GM12875 (cell line): ENCODE results near the gene SPATA6.
"Not testable (repeated sequence)": the region's sequence is repeated elsewhere in the genome, so short reads cannot be mapped to it uniquely, and the experiment has no call there.

ENCODE experiments used
- H3K4me3 ChIP-seq: one replicate; pipeline ENCODE4 v1.5.1; 2011; ENCODE audit warnings: low read depth, low read length, control low read depth
- TF ChIP-seq, protein P1 (sequence below): IDR thresholded peaks from 2 replicates; pipeline ENCODE4 v1.5.1; 2011; ENCODE audit warnings: low read depth, mild to moderate bottlenecking, control low read depth, inconsistent platforms, low read length, moderate library complexity, borderline replicate concordance; ENCODE audit not compliant: insufficient read depth

The SPATA6 gene

DNA sequence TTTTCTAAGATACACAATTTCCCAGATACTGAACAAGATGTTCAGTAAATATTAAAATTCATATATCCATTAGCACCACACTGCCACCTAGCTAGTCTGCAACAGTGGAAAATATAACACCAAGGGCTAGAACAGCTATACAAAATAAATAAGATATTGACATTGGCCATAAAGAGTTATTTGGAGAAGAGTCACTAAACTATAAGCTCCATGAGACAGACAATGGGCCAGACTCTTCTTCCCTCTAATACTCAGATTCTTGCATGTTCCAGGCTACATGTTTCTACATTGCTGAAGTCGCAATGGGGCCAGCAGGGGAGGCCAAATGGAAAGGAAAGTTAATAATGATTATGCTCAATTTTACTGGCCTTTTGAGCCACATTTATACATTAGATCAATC, 21.5 kb downstream of the SPATA6 start:
- TF ChIP-seq, protein P1, sequence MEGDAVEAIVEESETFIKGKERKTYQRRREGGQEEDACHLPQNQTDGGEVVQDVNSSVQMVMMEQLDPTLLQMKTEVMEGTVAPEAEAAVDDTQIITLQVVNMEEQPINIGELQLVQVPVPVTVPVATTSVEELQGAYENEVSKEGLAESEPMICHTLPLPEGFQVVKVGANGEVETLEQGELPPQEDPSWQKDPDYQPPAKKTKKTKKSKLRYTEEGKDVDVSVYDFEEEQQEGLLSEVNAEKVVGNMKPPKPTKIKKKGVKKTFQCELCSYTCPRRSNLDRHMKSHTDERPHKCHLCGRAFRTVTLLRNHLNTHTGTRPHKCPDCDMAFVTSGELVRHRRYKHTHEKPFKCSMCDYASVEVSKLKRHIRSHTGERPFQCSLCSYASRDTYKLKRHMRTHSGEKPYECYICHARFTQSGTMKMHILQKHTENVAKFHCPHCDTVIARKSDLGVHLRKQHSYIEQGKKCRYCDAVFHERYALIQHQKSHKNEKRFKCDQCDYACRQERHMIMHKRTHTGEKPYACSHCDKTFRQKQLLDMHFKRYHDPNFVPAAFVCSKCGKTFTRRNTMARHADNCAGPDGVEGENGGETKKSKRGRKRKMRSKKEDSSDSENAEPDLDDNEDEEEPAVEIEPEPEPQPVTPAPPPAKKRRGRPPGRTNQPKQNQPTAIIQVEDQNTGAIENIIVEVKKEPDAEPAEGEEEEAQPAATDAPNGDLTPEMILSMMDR, result no peak
- H3K4me3 ChIP-seq, result no peak overlapping the region

DNA sequence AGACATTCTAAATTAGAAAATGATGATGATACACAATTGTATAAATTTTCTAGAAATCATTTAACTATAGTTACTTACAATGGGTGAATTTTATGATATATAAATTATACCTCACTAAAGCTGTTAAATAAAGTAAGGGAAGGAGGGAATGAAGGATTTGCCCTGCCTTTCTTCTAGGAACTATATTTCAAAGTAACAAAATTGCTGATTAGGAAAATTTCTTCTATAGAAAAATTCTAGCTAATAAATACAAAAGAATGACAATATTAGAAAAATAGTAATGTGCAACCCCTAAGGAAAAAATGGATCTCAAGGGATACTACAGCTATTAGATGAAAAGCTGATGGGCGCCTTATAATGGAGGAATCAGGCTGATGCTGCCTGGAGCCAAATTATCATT, 23.1 kb downstream of the SPATA6 start:
- H3K4me3 ChIP-seq, result no peak overlapping the region
- TF ChIP-seq, protein P1, result no peak

DNA sequence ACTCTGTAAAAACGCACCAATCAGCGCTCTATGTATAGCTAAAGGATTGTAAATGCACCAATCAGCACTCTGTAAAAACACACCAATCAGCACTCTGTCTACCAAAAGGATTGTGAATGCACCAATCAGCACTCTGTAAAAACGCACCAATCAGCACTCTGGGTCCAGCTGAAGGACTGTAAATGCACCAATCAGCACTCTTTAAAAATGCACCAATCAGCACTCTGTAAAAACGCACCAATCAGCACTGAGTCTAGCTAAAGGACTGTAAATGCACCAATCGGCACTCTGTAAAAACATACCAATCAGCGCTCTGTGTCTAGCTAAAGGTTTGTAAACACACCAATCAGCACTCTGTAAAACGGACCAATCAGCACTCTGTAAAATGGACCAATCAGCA, 27.8 kb downstream of the SPATA6 start:
- H3K4me3 ChIP-seq, result not testable (repeated sequence)

DNA sequence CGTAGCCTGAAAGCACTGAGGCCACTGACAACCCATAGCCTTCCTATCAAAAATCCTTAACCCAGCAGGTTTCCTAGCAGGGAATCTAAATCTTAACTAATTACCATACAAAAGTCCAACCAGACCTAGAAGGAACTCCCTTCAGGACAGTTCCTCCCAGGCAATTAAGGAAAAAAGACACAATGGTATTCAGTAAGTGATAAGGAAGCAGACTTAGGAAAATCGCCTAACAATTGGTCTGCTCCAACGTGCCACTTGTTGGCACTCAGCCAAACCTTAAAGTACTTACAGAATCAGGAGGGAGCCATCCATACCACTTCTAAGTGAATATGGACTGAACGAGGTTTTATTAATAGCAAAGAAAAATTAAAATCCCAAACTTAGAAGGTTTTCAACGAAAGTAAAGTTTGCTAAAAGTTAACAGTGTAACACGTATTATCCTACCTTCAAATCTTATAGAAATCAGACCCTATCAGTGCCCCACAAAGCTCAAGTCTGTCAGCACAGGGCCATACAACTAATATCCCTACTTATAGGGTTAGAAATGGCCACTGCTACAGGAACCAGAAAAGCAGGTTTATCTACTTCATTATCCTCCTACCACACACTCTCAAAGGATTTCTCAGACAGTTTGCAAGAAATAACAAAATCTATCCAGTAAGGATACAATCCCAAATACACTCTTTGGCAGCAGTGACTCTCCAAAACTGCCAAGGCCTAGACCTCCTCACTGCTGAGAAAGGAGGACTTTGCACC, 29.0 kb downstream of the SPATA6 start:
- TF ChIP-seq, protein P1, result no peak

DNA sequence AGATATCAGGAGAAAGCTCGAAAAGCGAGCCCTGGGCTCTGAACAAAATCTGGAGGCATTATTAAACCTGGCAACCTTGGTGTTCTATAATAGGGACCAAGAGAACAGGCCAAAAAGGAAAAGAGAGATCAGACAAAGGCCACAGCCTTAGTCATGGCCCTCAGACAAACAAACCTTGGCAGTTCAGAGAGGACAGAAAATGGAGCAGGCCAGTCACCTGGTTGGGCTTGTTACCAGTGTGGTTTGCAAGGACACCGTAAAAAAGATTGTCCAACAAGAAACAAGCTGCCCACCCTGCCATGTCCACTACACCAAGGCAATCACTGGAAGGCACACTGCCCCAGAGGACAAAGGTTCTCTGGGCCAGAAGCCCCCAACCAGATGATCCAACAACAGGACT, 31.2 kb downstream of the SPATA6 start:
- H3K4me3 ChIP-seq, result not testable (repeated sequence)

More for the DNA sequence above, 29.0 kb downstream of the SPATA6 start:
- H3K4me3 ChIP-seq, result no peak overlapping the region

DNA sequence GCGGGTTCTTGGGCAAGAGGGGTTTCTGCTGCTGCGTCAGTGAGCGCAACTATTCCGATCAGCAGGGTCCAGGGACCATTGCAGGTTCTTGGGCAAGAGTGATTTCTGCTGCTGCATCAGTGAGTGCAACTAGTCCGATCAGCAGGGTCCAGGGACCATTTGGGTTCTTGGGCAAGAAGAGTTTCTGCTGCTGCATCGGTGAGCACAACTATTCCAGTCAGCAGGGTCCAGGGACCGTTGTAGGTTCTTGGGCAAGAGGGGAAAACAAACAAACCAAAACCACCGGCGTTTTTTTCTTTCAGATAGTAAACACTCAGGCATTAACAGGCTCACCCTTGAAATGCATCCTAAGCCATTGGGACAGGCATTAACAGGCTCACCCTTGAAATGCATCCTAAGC, 32.6 kb downstream of the SPATA6 start:
- no peak overlapping the region for H3K4me3 ChIP-seq
- TF ChIP-seq, protein P1, result no peak

DNA sequence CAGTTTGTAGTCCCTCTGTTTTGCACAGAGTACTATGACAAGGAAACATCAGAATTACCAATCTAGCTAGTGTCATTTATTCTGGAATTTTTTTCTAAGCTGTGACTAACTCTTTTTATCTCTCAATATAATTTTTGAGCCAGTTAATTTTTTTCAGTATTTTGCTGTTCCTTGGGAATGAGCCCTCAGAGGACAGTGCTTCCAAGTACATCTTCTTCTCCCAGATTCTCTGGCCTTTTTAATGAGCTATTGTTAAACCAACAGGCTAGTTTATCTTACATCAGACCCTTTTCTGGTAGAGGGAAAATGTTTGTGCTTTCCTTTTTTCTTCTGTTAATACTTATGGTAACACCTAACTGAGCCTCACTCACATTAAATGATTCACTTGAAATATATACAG, 34.6 kb downstream of the SPATA6 start:
- H3K4me3 ChIP-seq, result not testable (repeated sequence)

DNA sequence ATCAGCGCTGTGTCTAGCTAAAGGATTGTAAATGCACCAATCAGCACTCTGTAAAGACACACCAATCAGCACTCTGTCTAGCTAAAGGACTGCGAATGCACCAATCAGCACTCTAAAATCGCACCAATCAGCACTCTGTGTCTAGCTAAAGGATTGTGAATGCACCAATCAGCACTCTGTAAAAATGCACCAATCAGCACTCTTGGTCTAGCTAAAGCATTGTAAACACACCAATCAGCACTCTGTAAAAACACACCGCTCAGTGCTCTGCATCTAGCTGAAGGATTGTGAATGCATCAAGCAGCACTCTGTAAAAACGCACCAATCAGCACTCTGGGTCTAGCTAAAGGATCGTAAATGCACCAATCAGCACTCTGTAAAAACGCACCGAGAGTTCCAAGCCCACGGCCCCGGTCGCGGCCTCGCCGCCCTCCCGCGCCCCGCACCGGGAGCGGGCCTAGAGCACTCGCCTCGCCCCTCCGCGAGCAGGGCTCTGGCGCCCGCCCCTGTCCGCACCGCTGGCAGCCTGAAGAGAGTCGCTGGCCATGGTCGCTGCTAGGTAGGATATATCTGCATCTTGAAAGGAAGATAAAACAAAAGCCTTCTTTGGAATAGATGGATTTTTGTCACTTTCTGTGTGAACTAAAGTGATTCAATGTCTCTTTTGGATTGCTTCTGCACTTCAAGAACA, 36.5 kb downstream of the SPATA6 start:
- H3K4me3 ChIP-seq, result not testable (repeated sequence)

DNA sequence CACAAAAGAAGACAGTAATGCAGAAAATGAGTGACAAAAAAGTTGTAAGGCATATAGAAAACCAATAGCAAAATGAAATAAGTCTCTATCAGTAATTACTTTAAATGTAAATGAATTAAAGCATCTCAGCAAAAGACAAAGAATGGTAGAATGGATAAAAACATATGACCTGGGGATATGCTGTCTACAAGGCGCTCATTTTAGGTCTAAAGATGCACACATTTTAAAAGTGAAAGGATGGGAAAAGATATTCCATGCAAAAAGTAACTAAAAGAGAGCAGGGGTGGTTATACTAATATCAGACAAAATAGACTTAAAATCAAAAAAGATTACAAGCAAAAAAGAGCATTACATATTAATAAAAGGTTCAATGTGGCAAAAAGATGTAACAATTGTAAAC, 41.2 kb downstream of the SPATA6 start:
- H3K4me3 ChIP-seq, result no peak overlapping the region
- TF ChIP-seq, protein P1, result no peak
